Measurements from ENCODE around the gene GSS.

DNA sequence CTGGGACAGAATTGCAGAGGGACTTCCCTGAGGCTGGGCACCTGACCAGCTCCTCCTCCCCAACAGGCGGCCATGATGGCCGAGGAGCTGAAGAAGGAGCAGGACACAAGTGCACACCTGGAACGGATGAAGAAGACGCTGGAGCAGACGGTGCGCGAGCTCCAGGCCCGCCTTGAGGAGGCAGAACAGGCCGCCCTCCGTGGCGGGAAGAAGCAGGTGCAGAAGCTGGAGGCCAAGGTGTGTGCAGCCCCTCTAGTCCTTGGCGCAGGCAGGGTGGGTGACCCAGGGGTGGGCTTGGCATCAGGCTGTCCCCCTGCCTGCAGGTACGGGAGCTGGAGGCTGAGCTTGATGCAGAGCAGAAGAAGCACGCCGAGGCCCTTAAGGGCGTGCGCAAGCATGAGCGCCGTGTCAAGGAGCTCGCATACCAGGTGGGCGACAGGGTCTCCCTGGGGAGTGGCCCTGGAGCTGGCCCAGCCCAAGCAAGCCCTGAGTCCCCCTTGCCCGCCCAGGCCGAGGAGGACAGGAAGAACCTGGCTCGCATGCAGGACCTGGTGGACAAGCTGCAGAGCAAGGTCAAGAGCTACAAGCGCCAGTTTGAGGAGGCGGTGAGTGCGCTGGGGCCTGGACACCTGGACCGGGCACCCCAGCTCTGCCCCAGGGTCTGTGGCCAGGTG, 45.5 kb upstream of the GSS start:
- no peak for TF ChIP-seq CTCF (IDR thresholded peaks at IDR 0.05; ENCODE audit: control extremely low read depth in 1 of 3, insufficient read depth in 1 of 3, low read depth in 1 of 3, low read length in 3 of 3)
- no peak for TF ChIP-seq BRCA1 (IDR thresholded peaks at IDR 0.05; ENCODE audit: low read depth, low read length)
- TF ChIP-seq NRF1 (IDR thresholded peaks at IDR 0.05; ENCODE audit: low read depth, low read length) = no peak
- no peak for TF ChIP-seq RAD21 (IDR thresholded peaks at IDR 0.05 in 1 of 2, conservative IDR thresholded peaks at IDR 0.05 in 1 of 2; ENCODE audit: low read depth in 2 of 2, low read length in 2 of 2)
- no peak for TF ChIP-seq TAF1 (IDR thresholded peaks at IDR 0.05; ENCODE audit: low read depth, low read length)
- no peak for TF ChIP-seq EP300 (IDR thresholded peaks at IDR 0.05; ENCODE audit: borderline replicate concordance in 1 of 2, low read depth in 2 of 2, low read length in 2 of 2)

Data from H1 (cell line).